ENCODE data around the gene ADARB1.
A peak's percentile ranks its signal among the peaks of the same experiment; 100 is the strongest.

Gene ADARB1

GRCh38 chr21:45040157-45040711 is 34.1 kb upstream of the ADARB1 start:
- DNase-seq = no peak

GRCh38 chr21:45040739-45041138 is 33.6 kb upstream of the ADARB1 start:
- DNase-seq = no peak

- peak; percentile 64 to 74 for DNase-seq
Observed at GRCh38 chr21:45041351-45041805, 33.0 kb upstream of the ADARB1 start.

GRCh38 chr21:45041984-45042663 is 32.3 kb upstream of the ADARB1 start:
- no peak for DNase-seq

- no peak for DNase-seq
Observed at GRCh38 chr21:45042664-45043161, 31.7 kb upstream of the ADARB1 start.

GRCh38 chr21:45043541-45044020 is 30.8 kb upstream of the ADARB1 start:
- DNase-seq = no peak

GRCh38 chr21:45045481-45045880 is 28.9 kb upstream of the ADARB1 start:
- no peak for DNase-seq

GRCh38 chr21:45047257-45047656 is 27.1 kb upstream of the ADARB1 start:
- no peak for DNase-seq

- DNase-seq = peak in 1 of 2 experiments; percentile 3
Observed at GRCh38 chr21:45048026-45048698, 26.2 kb upstream of the ADARB1 start.

- no peak for DNase-seq
Observed at GRCh38 chr21:45048968-45049367, 25.4 kb upstream of the ADARB1 start.

- no peak for DNase-seq
Observed at GRCh38 chr21:45049714-45050344, 24.6 kb upstream of the ADARB1 start.

- DNase-seq = no peak
Observed at GRCh38 chr21:45050345-45050796, 24.0 kb upstream of the ADARB1 start.

- DNase-seq = no peak
Observed at GRCh38 chr21:45050797-45051489, 23.4 kb upstream of the ADARB1 start.

GRCh38 chr21:45051580-45052434 is 22.6 kb upstream of the ADARB1 start:
- no peak for DNase-seq

- DNase-seq = no peak
Observed at GRCh38 chr21:45052960-45053359, 21.4 kb upstream of the ADARB1 start.

- DNase-seq = no peak
Observed at GRCh38 chr21:45053561-45054226, 20.7 kb upstream of the ADARB1 start.

- no peak for DNase-seq
Observed at GRCh38 chr21:45054227-45054926, 20.0 kb upstream of the ADARB1 start.

GRCh38 chr21:45054927-45055612 is 19.3 kb upstream of the ADARB1 start:
- no peak for DNase-seq

GRCh38 chr21:45055861-45056260 is 18.5 kb upstream of the ADARB1 start:
- no peak for DNase-seq

All from AML-193 (cell line).